H9 (cell line): ENCODE measurements around the gene PCGF5. TPM values are rescaled to one million over a fixed set of nuclear protein-coding genes. Genes with fewer than 3 reads are reported as not detected.

Experiments used
- DNase-seq: peaks from one replicate; pipeline ENCODE4 v3.0.0-alpha.2; 2017
- H2AFZ ChIP-seq: one replicate; pipeline ENCODE4 v1.6.1; 2013; ENCODE audit warnings: mild to moderate bottlenecking, low read length, control low read depth, moderate library complexity
- H2AK5ac ChIP-seq: 2 replicates; pipeline ENCODE4 v1.6.1; 2013; ENCODE audit warnings: low read length, control low read depth, mixed read lengths; ENCODE audit not compliant: insufficient read length
- H2BK120ac ChIP-seq: one replicate; pipeline ENCODE4 v1.6.1; 2013; ENCODE audit warnings: low read depth, mild to moderate bottlenecking, low read length, control low read depth, inconsistent platforms; ENCODE audit not compliant: poor library complexity, severe bottlenecking
- H2BK12ac ChIP-seq: 2 replicates; pipeline ENCODE4 v1.6.1; 2013; ENCODE audit warnings: low read length, control low read depth, mixed read lengths, low read depth; ENCODE audit not compliant: insufficient read length
- H2BK15ac ChIP-seq: 2 replicates; pipeline ENCODE4 v1.6.1; 2013; ENCODE audit warnings: low read depth, low read length, control low read depth
- H2BK20ac ChIP-seq: one replicate; pipeline ENCODE4 v1.6.1; 2013; ENCODE audit warnings: low read depth, mild to moderate bottlenecking, low read length, control low read depth, inconsistent platforms; ENCODE audit not compliant: poor library complexity, severe bottlenecking
- H2BK5ac ChIP-seq: 2 replicates; pipeline ENCODE4 v1.6.1; 2013; ENCODE audit warnings: low read length, control low read depth, mixed read lengths; ENCODE audit not compliant: insufficient read length
- H3K14ac ChIP-seq: 2 replicates; pipeline ENCODE4 v1.6.1; 2013; ENCODE audit warnings: low read length, control low read depth; ENCODE audit not compliant: insufficient read depth
- H3K18ac ChIP-seq: 2 replicates; pipeline ENCODE4 v1.6.1; 2013; ENCODE audit warnings: low read depth, mild to moderate bottlenecking, mixed read lengths, low read length, control low read depth; ENCODE audit not compliant: insufficient read length
- H3K23ac ChIP-seq: 2 replicates; pipeline ENCODE4 v1.6.1; 2013; ENCODE audit warnings: low read length, control low read depth, mixed read lengths, low read depth; ENCODE audit not compliant: insufficient read length
- H3K23me2 ChIP-seq: 2 replicates; pipeline ENCODE4 v1.6.1; 2013; ENCODE audit warnings: low read depth, mild to moderate bottlenecking, mixed read lengths, low read length, control low read depth; ENCODE audit not compliant: insufficient read length, poor library complexity, severe bottlenecking
- H3K27ac ChIP-seq: 2 replicates; pipeline ENCODE4 v1.5.1; 2013; ENCODE audit warnings: low read length, control low read depth, mixed read lengths, low read depth; ENCODE audit not compliant: insufficient read length
- H3K27me3 ChIP-seq: 2 replicates; pipeline ENCODE4 v1.6.1; 2013; ENCODE audit warnings: low read length, control low read depth, inconsistent platforms; ENCODE audit not compliant: insufficient read depth
- H3K4ac ChIP-seq: 2 replicates; pipeline ENCODE4 v1.6.1; 2013; ENCODE audit warnings: low read depth, mild to moderate bottlenecking, control low read depth, inconsistent platforms, low read length, moderate library complexity
- H3K4me1 ChIP-seq: 2 replicates; pipeline ENCODE4 v1.6.1; 2013; ENCODE audit warnings: low read length, control low read depth, inconsistent platforms; ENCODE audit not compliant: insufficient read depth
- H3K4me2 ChIP-seq: 2 replicates; pipeline ENCODE4 v1.6.1; 2013; ENCODE audit warnings: low read length, control low read depth, mixed read lengths; ENCODE audit not compliant: insufficient read length, insufficient read depth
- H3K56ac ChIP-seq: 2 replicates; pipeline ENCODE4 v1.6.1; 2013; ENCODE audit warnings: low read depth, mild to moderate bottlenecking, mixed read lengths, low read length, control low read depth; ENCODE audit not compliant: insufficient read length
- H3K79me1 ChIP-seq: 2 replicates; pipeline ENCODE4 v1.6.1; 2013; ENCODE audit warnings: low read depth, mild to moderate bottlenecking, moderate library complexity, low read length, control low read depth, inconsistent platforms; ENCODE audit not compliant: insufficient read depth, poor library complexity, severe bottlenecking
- H3K79me2 ChIP-seq: 2 replicates; pipeline ENCODE4 v1.6.1; 2013; ENCODE audit warnings: low read length, control low read depth, inconsistent platforms; ENCODE audit not compliant: insufficient read depth
- H3K9ac ChIP-seq: 2 replicates; pipeline ENCODE4 v1.6.1; 2013; ENCODE audit warnings: low read length, control low read depth, mixed read lengths; ENCODE audit not compliant: insufficient read length; ENCODE audit errors: extremely low read depth
- H3K9me3 ChIP-seq: one replicate; pipeline ENCODE4 v1.6.1; 2013; ENCODE audit warnings: low read depth, low read length, inconsistent platforms; ENCODE audit not compliant: control insufficient read depth
- H3T11ph ChIP-seq: one replicate; pipeline ENCODE4 v1.6.1; 2013; ENCODE audit warnings: mild to moderate bottlenecking, low read length, control low read depth, inconsistent platforms
- H4K20me1 ChIP-seq: one replicate; pipeline ENCODE4 v1.6.1; 2013; ENCODE audit not compliant: control insufficient read depth, insufficient read length, insufficient read depth
- H4K5ac ChIP-seq: 2 replicates; pipeline ENCODE4 v1.6.1; 2013; ENCODE audit warnings: low read depth, mild to moderate bottlenecking, mixed read lengths, low read length, control low read depth; ENCODE audit not compliant: insufficient read length
- H4K8ac ChIP-seq: replicated peaks from 2 replicates; pipeline ENCODE4 v1.6.1; 2013; ENCODE audit warnings: low read length, control low read depth, mixed read lengths, low read depth; ENCODE audit not compliant: insufficient read length
- H4K91ac ChIP-seq: 2 replicates; pipeline ENCODE4 v1.6.1; 2013; ENCODE audit warnings: low read depth, mild to moderate bottlenecking, moderate library complexity, mixed read lengths, low read length, control low read depth; ENCODE audit not compliant: insufficient read length
- H3K27ac Mint-ChIP-seq, 3 experiments: 2 replicates in 2 of 3; 3 replicates in 1 of 3; pipeline ENCODE4 v1.8.0; 2020 to 2021; ENCODE audit warnings: mixed read lengths in 3 of 3, mild to moderate bottlenecking in 1 of 3, moderate library complexity in 1 of 3
- H3K27me3 Mint-ChIP-seq: 2 replicates; pipeline ENCODE4 v1.8.0; 2021; ENCODE audit warnings: low read depth, mild to moderate bottlenecking, moderate library complexity, mixed read lengths
- H3K36me3 Mint-ChIP-seq, 3 experiments: 2 replicates in 2 of 3; 3 replicates in 1 of 3; pipeline ENCODE4 v1.8.0; 2020 to 2021; ENCODE audit warnings: low read depth in 3 of 3, mixed read lengths in 3 of 3; ENCODE audit not compliant: insufficient read depth in 1 of 3
- H3K4me1 Mint-ChIP-seq, 2 experiments: 2 replicates each; pipeline ENCODE4 v1.8.0; 2020; ENCODE audit warnings: mixed read lengths in 2 of 2
- H3K4me3 Mint-ChIP-seq, 2 experiments: 2 replicates in 1 of 2; 3 replicates in 1 of 2; pipeline ENCODE4 v1.8.0; 2020 to 2021; ENCODE audit warnings: mild to moderate bottlenecking in 2 of 2, mixed read lengths in 2 of 2, moderate library complexity in 1 of 2
- H3K9me3 Mint-ChIP-seq, 2 experiments: 2 replicates in 1 of 2; 3 replicates in 1 of 2; pipeline ENCODE4 v1.8.0; 2020; ENCODE audit warnings: mild to moderate bottlenecking in 2 of 2, mixed read lengths in 2 of 2, moderate library complexity in 1 of 2
- CTCF ChIP-seq: fragments of 200-600 bp; sonication (generic); conservative IDR thresholded peaks from 3 replicates; pipeline ENCODE4 v1.8.0; 2021; ENCODE audit warnings: antibody characterized with exemption, mild to moderate bottlenecking
- WGBS: extraction: QIAGEN DNeasy Blood & Tissue Kit; methylation state at CpG from one replicate; pipeline ENCODE4 v1.1.7; 2013; ENCODE audit warnings: missing lambda C conversion rate, low lambda C conversion rate, mixed read lengths; ENCODE audit not compliant: insufficient read length; ENCODE audit errors: extremely low coverage; 5-methylcytosine and 5-hydroxymethylcytosine counted together
- total RNA-seq: library from RNA; stranded (reverse); gene quantifications from 2 replicates; pipeline ENCODE4 v1.2.1, GENCODE V29; 2021

PCGF5 gene
- total RNA-seq, 1 experiment from 2014 or later = 6.9 TPM

DNA sequence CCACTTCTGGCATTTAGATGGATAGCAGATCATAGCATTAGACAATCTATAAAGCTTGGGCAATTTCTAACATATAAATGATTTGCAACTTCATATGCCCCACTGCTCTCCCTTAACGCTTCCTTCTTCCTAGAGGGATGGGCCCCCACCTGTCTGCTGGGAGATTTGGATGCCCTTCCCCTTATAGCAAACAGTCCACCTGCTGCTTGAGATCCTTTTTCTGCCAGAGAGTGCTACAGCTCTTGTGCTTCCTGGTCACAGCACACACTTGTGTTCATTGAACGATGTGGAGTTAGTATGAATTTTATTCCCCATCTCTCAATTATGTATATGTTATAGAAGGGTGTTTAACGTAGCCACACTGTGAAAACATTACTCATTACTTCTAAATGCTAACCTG is 10.4 kb upstream of the PCGF5 start:
- Histone ChIP-seq H2AFZ (no peak overlapping the region), H4K5ac (no peak overlapping the region), H3K4me1 (no peaks in the 10 kb centered on the region; the same call in 1 of the 2 replicates), H3K79me2 (no peaks in the 10 kb centered on the region), H2BK15ac (no peak overlapping the region), H3K4me2 (no peak overlapping the region), H2AK5ac (no peak overlapping the region), H3K9me3 (no peaks in the 10 kb centered on the region), H3K18ac (no peak overlapping the region), H3K27me3 (no peaks in the 10 kb centered on the region), H3K27ac (no peak overlapping the region), H3K23ac (no peak overlapping the region), H2BK120ac (no peak overlapping the region), H3K14ac (no peak overlapping the region), H3K4ac (no peak overlapping the region), H3T11ph (no peak overlapping the region), H2BK5ac (no peak overlapping the region), H3K79me1 (no peaks in the 10 kb centered on the region), H4K8ac (no peak overlapping the region), H3K23me2 (no peaks in the 10 kb centered on the region), H3K56ac (no peak overlapping the region), H4K91ac (no peak overlapping the region), H4K20me1 (no peaks in the 10 kb centered on the region), H2BK20ac (no peak overlapping the region), H3K9ac (no peak overlapping the region), H2BK12ac (no peak overlapping the region)
- no peak for TF ChIP-seq CTCF
- no peak for DNase-seq
- no peaks in the 10 kb centered on the region for H3K36me3 Mint-ChIP-seq
- H3K4me1 Mint-ChIP-seq = peaks cover 17% of the 10 kb centered on the region in 2 experiments
- H3K27me3 Mint-ChIP-seq = peaks cover 30% of the 10 kb centered on the region
- no peak overlapping the region for H3K27ac Mint-ChIP-seq
- no CpG with 5 or more reads among the region's 3 CpGs for WGBS
- no peak overlapping the region for H3K4me3 Mint-ChIP-seq
- no peaks in the 10 kb centered on the region for H3K9me3 Mint-ChIP-seq
